ENCODE results near the gene BDH1. TPM values are rescaled to one million over a fixed set of nuclear protein-coding genes. Genes with fewer than 3 reads are reported as not detected.
A peak's percentile ranks its signal among the peaks of the same experiment; 100 is the strongest.

Gene BDH1
- polyA plus RNA-seq, 1 donor (not counting 4 experiments of a cell fraction or from before 2014, with no cell fraction given) = 30.2 TPM

DNA sequence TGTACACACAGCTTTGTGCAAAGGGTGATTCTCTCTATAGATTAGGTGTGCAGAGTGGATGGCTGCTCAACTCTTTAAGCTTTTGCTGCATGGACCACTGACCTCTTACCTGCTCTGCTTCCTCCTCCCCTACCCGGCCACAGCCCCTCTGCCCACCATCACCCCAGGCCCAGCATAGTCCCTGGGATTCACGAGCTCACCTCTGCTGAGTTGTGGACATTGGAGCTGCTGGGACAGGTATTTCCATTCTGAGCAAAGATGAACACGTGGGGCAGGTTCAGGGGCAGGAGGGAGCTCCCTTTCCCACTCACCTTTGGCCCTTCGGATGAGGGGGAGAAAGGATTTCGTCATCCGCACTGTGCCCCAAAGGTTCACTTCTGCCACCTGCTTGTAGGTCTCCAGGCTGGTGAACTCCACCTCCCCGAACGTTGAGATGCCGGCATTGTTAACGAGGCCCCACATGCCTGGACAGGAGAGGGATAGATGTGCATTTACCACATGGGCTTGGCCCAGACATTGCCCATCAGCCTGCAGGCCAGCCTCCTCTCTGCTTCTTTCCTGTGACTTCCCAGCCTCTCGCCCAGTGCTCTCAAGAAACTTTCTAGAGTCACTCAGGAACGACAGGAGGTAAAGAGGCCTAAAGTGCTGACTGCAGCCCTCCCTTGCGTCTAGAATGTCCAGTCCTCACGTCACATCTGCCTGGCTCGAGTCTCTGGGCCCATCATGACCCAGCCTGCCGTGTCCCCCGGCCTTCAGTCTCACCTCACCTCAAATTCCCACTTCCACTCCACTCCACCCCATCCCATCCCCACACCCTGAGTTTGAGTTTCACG, 41.6 kb downstream of the BDH1 start:
- H2AFZ ChIP-seq (ENCODE audit: control insufficient read depth, low read length) = no peak overlapping the region
- no peaks in the 10 kb centered on the region for H3K9me3 ChIP-seq (ENCODE audit: control insufficient read depth, low read depth, low read length)
- H3K9me1 ChIP-seq (ENCODE audit: control insufficient read depth, extremely low read depth, insufficient read depth, low read length) = no peaks in the 10 kb centered on the region
- peak overlapping the region; percentile 54 for H3K4me2 ChIP-seq (ENCODE audit: control insufficient read depth, extremely low read depth, insufficient read depth, low read depth, low read length)
- peak overlapping the region; percentile 20 for H3K9ac ChIP-seq (ENCODE audit: control insufficient read depth, extremely low read depth, insufficient read depth, low read length)
- peaks cover 0 to 14% of the 10 kb centered on the region in 2 experiments for H3K36me3 ChIP-seq (ENCODE audit: control insufficient read depth in 2 of 2, extremely low read depth in 1 of 2, insufficient read depth in 2 of 2, low read length in 2 of 2)
- dilution Hi-C loops (cut with MboI; ENCODE audit: extremely low pct_ligation_motif_present, low sequenced_read_pairs) = no loop called here
- DNase-seq (ENCODE audit: low read depth, low spot score) (no peak), FAIRE-seq (peak; percentile 85)
- no peaks in the 10 kb centered on the region for H3K27me3 ChIP-seq (ENCODE audit: control insufficient read depth, extremely low read depth, insufficient read depth, low read length)
- no peak overlapping the region for H3K4me3 ChIP-seq (ENCODE audit: control insufficient read depth in 2 of 3, extremely low read depth in 1 of 3, insufficient read depth in 2 of 3, low read depth in 1 of 3, low read length in 3 of 3)
- no peak for TF ChIP-seq EZH2 (IDR thresholded peaks at IDR 0.05; ENCODE audit: low read length)
- TF ChIP-seq, protein P1, sequence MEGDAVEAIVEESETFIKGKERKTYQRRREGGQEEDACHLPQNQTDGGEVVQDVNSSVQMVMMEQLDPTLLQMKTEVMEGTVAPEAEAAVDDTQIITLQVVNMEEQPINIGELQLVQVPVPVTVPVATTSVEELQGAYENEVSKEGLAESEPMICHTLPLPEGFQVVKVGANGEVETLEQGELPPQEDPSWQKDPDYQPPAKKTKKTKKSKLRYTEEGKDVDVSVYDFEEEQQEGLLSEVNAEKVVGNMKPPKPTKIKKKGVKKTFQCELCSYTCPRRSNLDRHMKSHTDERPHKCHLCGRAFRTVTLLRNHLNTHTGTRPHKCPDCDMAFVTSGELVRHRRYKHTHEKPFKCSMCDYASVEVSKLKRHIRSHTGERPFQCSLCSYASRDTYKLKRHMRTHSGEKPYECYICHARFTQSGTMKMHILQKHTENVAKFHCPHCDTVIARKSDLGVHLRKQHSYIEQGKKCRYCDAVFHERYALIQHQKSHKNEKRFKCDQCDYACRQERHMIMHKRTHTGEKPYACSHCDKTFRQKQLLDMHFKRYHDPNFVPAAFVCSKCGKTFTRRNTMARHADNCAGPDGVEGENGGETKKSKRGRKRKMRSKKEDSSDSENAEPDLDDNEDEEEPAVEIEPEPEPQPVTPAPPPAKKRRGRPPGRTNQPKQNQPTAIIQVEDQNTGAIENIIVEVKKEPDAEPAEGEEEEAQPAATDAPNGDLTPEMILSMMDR (optimal IDR thresholded peaks at IDR 0.05 in 1 of 3, IDR thresholded peaks at IDR 0.05 in 1 of 3, conservative IDR thresholded peaks at IDR 0.05 in 1 of 3; ENCODE audit: extremely low read depth in 1 of 3, insufficient read depth in 2 of 3, low read length in 3 of 3) = no peak
- no peaks in the 10 kb centered on the region for H4K20me1 ChIP-seq (ENCODE audit: control insufficient read depth, extremely low read depth, insufficient read depth, low read length)
- H3K27ac ChIP-seq (ENCODE audit: control insufficient read depth, insufficient read depth, low read length) = peak overlapping the region; percentile 69
- H3K79me2 ChIP-seq (ENCODE audit: control insufficient read depth, insufficient read depth, low read length) = peaks cover 1% of the 10 kb centered on the region
- peaks cover 43% of the 10 kb centered on the region for H3K4me1 ChIP-seq (ENCODE audit: control insufficient read depth, extremely low read depth, insufficient read depth, low read length)

DNA sequence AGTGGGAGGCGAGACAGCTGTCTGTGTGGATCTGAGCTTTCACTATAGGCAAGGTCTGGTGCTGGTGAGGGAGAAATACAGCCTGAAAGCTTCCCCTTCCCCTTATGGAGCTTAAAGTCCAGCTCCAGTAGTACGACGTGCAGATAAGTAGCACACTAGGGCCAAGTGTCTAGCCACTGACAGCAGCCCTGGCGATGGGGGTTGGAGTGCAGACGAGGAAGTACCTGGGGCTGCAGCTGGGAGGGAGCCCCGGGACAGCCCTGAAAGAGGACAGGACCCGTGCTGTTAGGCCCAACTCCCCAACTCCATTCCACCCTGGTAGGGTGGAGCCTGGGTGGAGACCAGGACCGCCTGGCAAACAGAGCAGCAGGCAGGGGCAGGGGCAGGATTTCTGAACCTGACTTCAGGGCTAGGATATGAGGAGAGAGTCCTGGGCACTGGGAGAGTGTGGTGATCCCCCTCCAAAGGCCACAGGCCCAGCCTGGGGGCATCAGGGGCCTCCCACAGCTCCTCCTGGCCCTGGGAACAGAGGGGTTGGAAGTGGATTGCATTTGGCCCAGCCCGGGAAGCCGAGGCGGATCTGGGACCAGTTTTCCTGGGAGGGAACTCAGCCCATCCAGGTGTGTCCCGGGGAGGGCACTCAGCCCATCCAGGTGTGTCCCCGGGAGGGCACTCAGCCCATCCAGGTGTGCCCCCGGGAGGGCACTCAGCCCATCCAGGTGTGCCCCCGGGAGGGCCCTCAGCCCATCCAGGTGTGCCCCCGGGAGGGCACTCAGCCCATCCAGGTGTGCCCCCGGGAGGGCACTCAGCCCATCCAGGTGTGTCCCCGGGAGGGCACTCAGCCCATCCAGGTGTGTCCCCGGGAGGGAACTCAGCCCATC, 42.8 kb downstream of the BDH1 start:
- Histone ChIP-seq H3K4me3 (ENCODE audit: control insufficient read depth in 2 of 3, extremely low read depth in 1 of 3, insufficient read depth in 2 of 3, low read depth in 1 of 3, low read length in 3 of 3) (no peak overlapping the region), H3K27me3 (ENCODE audit: control insufficient read depth, extremely low read depth, insufficient read depth, low read length) (no peaks in the 10 kb centered on the region), H4K20me1 (ENCODE audit: control insufficient read depth, extremely low read depth, insufficient read depth, low read length) (no peaks in the 10 kb centered on the region), H3K9me3 (ENCODE audit: control insufficient read depth, low read depth, low read length) (no peaks in the 10 kb centered on the region), H3K9me1 (ENCODE audit: control insufficient read depth, extremely low read depth, insufficient read depth, low read length) (no peaks in the 10 kb centered on the region), H3K79me2 (ENCODE audit: control insufficient read depth, insufficient read depth, low read length) (peaks cover 1% of the 10 kb centered on the region), H3K4me1 (ENCODE audit: control insufficient read depth, extremely low read depth, insufficient read depth, low read length) (peaks cover 44% of the 10 kb centered on the region), H3K36me3 (ENCODE audit: control insufficient read depth in 2 of 2, extremely low read depth in 1 of 2, insufficient read depth in 2 of 2, low read length in 2 of 2) (peaks cover 0 to 14% of the 10 kb centered on the region in 2 experiments), H3K9ac (ENCODE audit: control insufficient read depth, extremely low read depth, insufficient read depth, low read length) (no peak overlapping the region), H3K27ac (ENCODE audit: control insufficient read depth, insufficient read depth, low read length) (no peak overlapping the region), H3K4me2 (ENCODE audit: control insufficient read depth, extremely low read depth, insufficient read depth, low read depth, low read length) (no peak overlapping the region), H2AFZ (ENCODE audit: control insufficient read depth, low read length) (no peak overlapping the region)
- dilution Hi-C loops (cut with MboI; ENCODE audit: extremely low pct_ligation_motif_present, low sequenced_read_pairs) = no loop called here
- FAIRE-seq = no peak
- no peak for DNase-seq (ENCODE audit: low read depth, low spot score)
- TF ChIP-seq, protein P1 (optimal IDR thresholded peaks at IDR 0.05 in 1 of 3, IDR thresholded peaks at IDR 0.05 in 1 of 3, conservative IDR thresholded peaks at IDR 0.05 in 1 of 3; ENCODE audit: extremely low read depth in 1 of 3, insufficient read depth in 2 of 3, low read length in 3 of 3) = no peak
- no peak for TF ChIP-seq EZH2 (IDR thresholded peaks at IDR 0.05; ENCODE audit: low read length)
